ENCODE data around the gene FUT1. TPM values are rescaled to one million over a fixed set of nuclear protein-coding genes. Genes with fewer than 3 reads are reported as not detected.

FUT1 gene
- total and polyA plus RNA-seq, 2 of the 8 experiments (the other 6 are each of a cell fraction or from before 2014, with no cell fraction given), result 7.4 to 12.9 TPM

DNA sequence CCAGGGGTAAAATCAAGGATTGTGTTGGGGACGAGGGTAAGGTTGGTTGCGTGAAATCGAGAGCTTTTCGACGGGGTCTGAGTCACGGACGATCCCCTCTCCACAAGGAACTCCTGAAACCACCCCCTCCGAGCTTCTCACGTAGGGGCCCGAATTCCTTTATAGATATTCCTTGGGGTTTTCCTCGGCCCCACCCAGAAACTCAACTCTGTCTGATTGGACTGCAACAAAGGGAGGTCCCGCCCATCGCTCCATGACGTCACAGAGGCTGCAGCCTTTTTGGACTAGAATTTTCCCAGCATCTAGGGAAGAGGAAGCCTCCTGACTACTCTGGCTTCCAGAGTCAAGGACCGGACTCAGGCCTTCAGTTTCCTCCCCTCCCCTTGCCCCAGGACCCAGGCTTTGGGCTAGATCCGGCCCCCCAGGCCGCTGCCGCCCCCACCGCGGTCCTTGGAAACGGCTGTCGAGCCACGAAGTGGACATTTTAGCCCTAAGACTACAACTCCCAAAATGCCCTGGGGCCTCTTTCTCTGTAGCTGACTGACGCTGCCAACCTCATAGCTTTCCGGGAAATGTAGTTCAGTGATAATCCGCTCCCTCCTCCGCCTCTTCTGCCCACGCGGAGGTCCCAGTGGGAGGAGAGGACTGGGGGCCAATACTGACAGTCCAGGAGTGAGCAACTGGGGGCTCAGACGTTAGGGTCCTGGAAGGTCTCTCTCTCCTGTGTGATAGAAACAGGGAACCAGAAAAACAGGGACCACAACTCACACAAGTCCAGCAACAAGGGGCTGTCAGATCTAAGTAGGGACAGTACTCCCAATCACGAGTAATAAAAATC, 5.5 kb downstream of the FUT1 start, which contains the start of gene IZUMO1 (continued):
- TF ChIP-seq TEAD4 (IDR thresholded peaks at IDR 0.05; ENCODE audit: low read depth, low read length) (no peak), PHF8 (conservative IDR thresholded peaks at IDR 0.05; ENCODE audit: low read depth, low read length) (0 out of 2 replicates have a peak, but pooled peaks have one; percentile 36), ATF2 (IDR thresholded peaks at IDR 0.05; ENCODE audit: low read length) (peak; percentile 53; the same call in 1 of the 2 replicates), ZNF274 (IDR thresholded peaks at IDR 0.05; ENCODE audit: borderline replicate concordance, extremely low read depth, low read length) (no peak), SIN3A (conservative IDR thresholded peaks at IDR 0.05 in 1 of 2, IDR thresholded peaks at IDR 0.05 in 1 of 2; ENCODE audit: low read depth in 1 of 2, low read length in 2 of 2) (peak in 1 of 2 experiments; percentile 62; a peak in 1 of 4 replicates), YY1 (IDR thresholded peaks at IDR 0.05; ENCODE audit: low read depth, low read length) (peak; percentile 72), SIX5 (IDR thresholded peaks at IDR 0.05; ENCODE audit: low read depth, low read length) (peak; percentile 96), KDM4A (IDR thresholded peaks at IDR 0.05; ENCODE audit: low read depth, low read length, severe bottlenecking) (no peak), CTCF (IDR thresholded peaks at IDR 0.05; ENCODE audit: control extremely low read depth in 1 of 3, insufficient read depth in 1 of 3, low read depth in 1 of 3, low read length in 3 of 3) (no peak)

Data from H1 (cell line).